H1 (cell line): ENCODE data around the gene CDC123. TPM values are rescaled to one million over a fixed set of nuclear protein-coding genes. Genes with fewer than 3 reads are reported as not detected.
"Not testable (repeated sequence)": the region's sequence is repeated elsewhere in the genome, so short reads cannot be mapped to it uniquely, and the experiment has no call there.

ENCODE experiments used
- CTCF ChIA-PET: fragments of 300-600 bp; sonication (Branson Sonifier 250); formaldehyde crosslinking; loops from one replicate; lab custom pipeline; 2021; ENCODE audit not compliant: partially characterized antibody; lab: Charles Lee
- POLR2A ChIA-PET: fragments of 300-600 bp; sonication (Branson Sonifier 250); formaldehyde crosslinking; loops from one replicate; lab custom pipeline; 2021; ENCODE audit warnings: inconsistent platforms; ENCODE audit not compliant: partially characterized antibody; lab: Charles Lee
- DNase-seq, 2 experiments: peaks; one replicate each; pipeline versions ENCODE4 v3.0.0 to v3.0.0-alpha.2; 2010 to 2022; ENCODE audit warnings: low spot score in 2 of 2, low read depth in 1 of 2, mixed read lengths in 1 of 2
- FAIRE-seq: peaks from 2 replicates; lab custom pipeline; 2011; peaks lifted over from hg19 to GRCh38; lab: Jason Lieb, UNC
- H2AFZ ChIP-seq: 2 replicates; pipeline ENCODE4 v1.8.1; 2012; ENCODE audit warnings: low read length, inconsistent platforms
- H2AK5ac ChIP-seq: 2 replicates; pipeline ENCODE4 v1.6.1; 2013; ENCODE audit warnings: low read depth, low read length
- H2BK120ac ChIP-seq: replicated peaks from 2 replicates; pipeline ENCODE3; 2013; ENCODE audit warnings: low read depth, low read length, inconsistent platforms
- H2BK12ac ChIP-seq: 2 replicates; pipeline ENCODE4 v1.6.1; 2013; ENCODE audit warnings: low read depth, low read length
- H2BK15ac ChIP-seq: 2 replicates; pipeline ENCODE4 v1.6.1; 2013; ENCODE audit warnings: low read length
- H2BK20ac ChIP-seq: 2 replicates; pipeline ENCODE4 v1.6.1; 2013; ENCODE audit warnings: low read length
- H2BK5ac ChIP-seq: 2 replicates; pipeline ENCODE4 v1.6.1; 2013; ENCODE audit warnings: low read depth, low read length
- H3K14ac ChIP-seq: 2 replicates; pipeline ENCODE4 v1.6.1; 2013; ENCODE audit warnings: inconsistent platforms; ENCODE audit not compliant: insufficient read length
- H3K18ac ChIP-seq: 2 replicates; pipeline ENCODE4 v1.6.1; 2013; ENCODE audit warnings: low read length; ENCODE audit errors: extremely low read depth
- H3K23ac ChIP-seq: 2 replicates; pipeline ENCODE4 v1.6.1; 2013; ENCODE audit warnings: inconsistent platforms; ENCODE audit not compliant: insufficient read length
- H3K23me2 ChIP-seq: 2 replicates; pipeline ENCODE4 v1.6.1; 2013; ENCODE audit warnings: low read depth, low read length
- H3K27ac ChIP-seq: 2 replicates; pipeline ENCODE4 v1.6.1; 2011; ENCODE audit warnings: low read depth, low read length, inconsistent platforms
- H3K27me3 ChIP-seq, 4 experiments: replicated peaks in 1 of 4; 1 replicate in 1 of 4; 2 replicates in 3 of 4; pipeline versions ENCODE4 v1.6.1 to v1.8.1; 2011 to 2013; ENCODE audit warnings: low read length in 3 of 4, mild to moderate bottlenecking in 3 of 4, inconsistent platforms in 2 of 4, mixed read lengths in 2 of 4, moderate library complexity in 1 of 4; ENCODE audit not compliant: control insufficient read depth in 3 of 4, insufficient read depth in 3 of 4; ENCODE audit errors: extremely low read depth in 1 of 4
- H3K36me3 ChIP-seq, 4 experiments: 2 replicates each; pipeline versions ENCODE4 v1.6.1 to v1.8.1; 2011 to 2013; ENCODE audit warnings: mild to moderate bottlenecking in 4 of 4, low read length in 3 of 4, moderate library complexity in 2 of 4, control low read depth in 1 of 4, inconsistent platforms in 1 of 4; ENCODE audit not compliant: insufficient read depth in 4 of 4, control insufficient read depth in 2 of 4
- H3K4ac ChIP-seq: replicated peaks from 2 replicates; pipeline ENCODE3; 2013; ENCODE audit warnings: low read length, low read depth, mixed read lengths, inconsistent platforms; ENCODE audit not compliant: insufficient read length
- H3K4me1 ChIP-seq, 4 experiments: replicated peaks in 1 of 4; 1 replicate in 1 of 4; 2 replicates in 3 of 4; pipeline versions ENCODE4 v1.6.1 to v1.8.1; 2011 to 2013; ENCODE audit warnings: low read length in 3 of 4, inconsistent platforms in 2 of 4, mixed read lengths in 1 of 4; ENCODE audit not compliant: insufficient read depth in 4 of 4, control insufficient read depth in 3 of 4
- H3K4me2 ChIP-seq, 2 experiments: 2 replicates each; pipeline versions ENCODE4 v1.6.1 to v1.8.1; 2011 to 2013; ENCODE audit warnings: low read depth in 2 of 2, low read length in 2 of 2, control low read depth in 1 of 2, inconsistent platforms in 1 of 2, mild to moderate bottlenecking in 1 of 2; ENCODE audit not compliant: insufficient read depth in 1 of 2
- H3K4me3 ChIP-seq, 4 experiments: fragments of 200-600, 300-600 bp in 1 of 4; sonication (generic), shearing (Covaris generic), sonication (Bioruptor Twin) in 1 of 4; 2 replicates each; pipeline versions ENCODE4 v1.5.1 to v1.8.1; 2011 to 2016; ENCODE audit warnings: low read length in 4 of 4, low read depth in 3 of 4, control low read depth in 2 of 4, inconsistent platforms in 2 of 4, mild to moderate bottlenecking in 2 of 4, mixed read lengths in 1 of 4, moderate library complexity in 1 of 4; ENCODE audit not compliant: insufficient read depth in 2 of 4; ENCODE audit errors: extremely low read depth in 1 of 4
- H3K56ac ChIP-seq: replicated peaks from 2 replicates; pipeline ENCODE3; 2013; ENCODE audit warnings: low read depth, mild to moderate bottlenecking, mixed read lengths, low read length, inconsistent platforms; ENCODE audit not compliant: insufficient read length
- H3K79me1 ChIP-seq: 2 replicates; pipeline ENCODE4 v1.6.1; 2013; ENCODE audit warnings: low read depth, low read length, control low read depth
- H3K79me2 ChIP-seq, 2 experiments: 2 replicates each; pipeline versions ENCODE4 v1.6.1 to v1.8.1; 2012 to 2013; ENCODE audit warnings: low read length in 2 of 2, mild to moderate bottlenecking in 2 of 2, inconsistent platforms in 1 of 2; ENCODE audit not compliant: insufficient read depth in 2 of 2, control insufficient read depth in 1 of 2
- H3K9ac ChIP-seq, 4 experiments: replicated peaks in 1 of 4; 1 replicate in 1 of 4; 2 replicates in 3 of 4; pipeline versions ENCODE4 v1.6.1 to v1.8.1; 2011 to 2013; ENCODE audit warnings: low read depth in 3 of 4, low read length in 3 of 4, control low read depth in 2 of 4, mild to moderate bottlenecking in 2 of 4, moderate library complexity in 2 of 4, inconsistent platforms in 1 of 4; ENCODE audit errors: extremely low read depth in 1 of 4
- H3K9me3 ChIP-seq, 2 experiments: 2 replicates each; pipeline versions ENCODE4 v1.6.1 to v1.8.1; 2012 to 2013; ENCODE audit warnings: mild to moderate bottlenecking in 2 of 2, moderate library complexity in 2 of 2, control low read depth in 1 of 2, inconsistent platforms in 1 of 2, low read depth in 1 of 2, low read length in 1 of 2, mixed read lengths in 1 of 2; ENCODE audit not compliant: insufficient read depth in 2 of 2
- H4K20me1 ChIP-seq, 2 experiments: replicated peaks in 1 of 2; 2 replicates each; pipeline versions ENCODE3 to v1.8.1; 2011 to 2013; ENCODE audit warnings: inconsistent platforms in 2 of 2, low read length in 2 of 2, mild to moderate bottlenecking in 1 of 2; ENCODE audit not compliant: insufficient read depth in 2 of 2, control insufficient read depth in 1 of 2
- H4K5ac ChIP-seq: 2 replicates; pipeline ENCODE4 v1.6.1; 2013; ENCODE audit warnings: low read length, low read depth, mixed read lengths, inconsistent platforms; ENCODE audit not compliant: insufficient read length
- H4K8ac ChIP-seq: 2 replicates; pipeline ENCODE4 v1.8.0; 2013; ENCODE audit warnings: mild to moderate bottlenecking, moderate library complexity, low read length, inconsistent platforms; ENCODE audit not compliant: insufficient read depth; ENCODE audit errors: extremely low read depth
- H4K91ac ChIP-seq: replicated peaks from 2 replicates; pipeline ENCODE3; 2013; ENCODE audit warnings: low read length, mixed read lengths, inconsistent platforms; ENCODE audit not compliant: insufficient read length
- WGBS, 2 experiments: shearing (Covaris generic) in 1 of 2; methylation state at CpG; one replicate each; pipeline versions ENCODE4 v1.1.6 to v1.1.7; 2013 to 2015; ENCODE audit warnings: low lambda C conversion rate in 2 of 2, mixed read lengths in 2 of 2, inconsistent platforms in 1 of 2, low coverage in 1 of 2, missing lambda C conversion rate in 1 of 2; ENCODE audit not compliant: insufficient replicate concordance in 2 of 2, insufficient coverage in 1 of 2, insufficient read length in 1 of 2; ENCODE audit errors: extremely low coverage in 1 of 2, missing lambda C conversion rate in 1 of 2; 5-methylcytosine and 5-hydroxymethylcytosine counted together
- polyA plus RNA-seq, 7 experiments: library from polyadenylated mRNA; depleted of rRNA in 3 of 7; stranded (reverse) in 5 of 7; unstranded in 2 of 7; fragments of >200 nt in 5 of 7; fragments of 200-250 nt in 2 of 7; gene quantifications; 1 replicate in 5 of 7; 2 replicates in 1 of 7; 4 replicates in 1 of 7; pipeline versions ENCODE4 v1.2.1 to v1.2.3, GENCODE V29; 2011 to 2013; ENCODE audit warnings: missing spikeins in 2 of 7, mixed read lengths in 2 of 7
- total RNA-seq: library from RNA; stranded (reverse); fragmentation: NEBNext Ultra II Directional; extraction: Animal tissue kit (Norgen Biotek cat#: 25700); gene quantifications from 2 replicates; pipeline ENCODE4 v1.2.1, GENCODE V29; 2021

CDC123 gene
- total and polyA plus RNA-seq, 2 of the 8 experiments (the other 6 are each of a cell fraction or from before 2014, with no cell fraction given) = 115 to 202 TPM

DNA sequence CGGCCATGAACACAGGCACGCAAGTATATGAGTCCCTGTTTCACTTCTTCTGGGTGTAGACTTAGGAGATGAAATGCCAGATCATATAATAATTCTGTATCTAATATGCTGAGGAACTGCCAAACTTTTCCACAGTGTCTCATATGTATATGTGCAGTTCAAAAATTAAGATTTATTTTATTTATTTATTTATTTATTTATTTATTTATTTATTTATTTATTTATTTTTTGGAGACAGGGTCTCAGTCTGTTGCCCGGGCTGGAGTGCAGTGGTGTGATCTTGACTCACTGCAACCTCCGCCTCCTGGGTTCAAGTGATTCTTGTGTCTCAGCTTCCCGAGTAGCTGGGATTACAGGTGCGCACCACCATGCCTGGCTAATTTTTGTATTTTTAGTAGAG is 24.5 kb upstream of the CDC123 start:
- CTCF ChIA-PET = not testable (repeated sequence)

More for the DNA sequence above, 24.5 kb upstream of the CDC123 start:
- not testable (repeated sequence) for H3K9me3 ChIP-seq, H3K4me3 ChIP-seq, H3K79me1 ChIP-seq, H2BK20ac ChIP-seq, H4K8ac ChIP-seq, H3K27ac ChIP-seq, FAIRE-seq, H2AFZ ChIP-seq, H3K18ac ChIP-seq, H3K23me2 ChIP-seq, H3K14ac ChIP-seq, H2BK12ac ChIP-seq, H4K5ac ChIP-seq, H3K4me2 ChIP-seq, H4K91ac ChIP-seq, H3K56ac ChIP-seq, H4K20me1 ChIP-seq, H3K4me1 ChIP-seq, H3K4ac ChIP-seq, H2BK120ac ChIP-seq, H3K79me2 ChIP-seq, H2AK5ac ChIP-seq, DNase-seq, H2BK15ac ChIP-seq, H2BK5ac ChIP-seq, H3K23ac ChIP-seq, H3K9ac ChIP-seq, H3K27me3 ChIP-seq
- 97% methylated on average over 6 of the region's 6 CpGs; no CpG with 5 or more reads in 1 of the 2 experiments for WGBS, 2 experiments
- POLR2A ChIA-PET = interaction anchor here (1.4 kb wide), 1 partner anchor 9 kb away, joined by 3 read pairs; no protein-coding TSS in a partner anchor
- H3K36me3 ChIP-seq = peaks cover 6 to 69% (median 39%) of the 10 kb centered on the region in 4 experiments
